HG02610 (cell line): Measurements from ENCODE around the gene FBLN1.
"Not testable (repeated sequence)": the region's sequence is repeated elsewhere in the genome, so short reads cannot be mapped to it uniquely, and the experiment has no call there.

Experiments
- ATAC-seq: cut with Tn5 transposase; IDR thresholded peaks from one replicate; pipeline ENCODE4 v1.9.1; 2021; ENCODE audit warnings: mild to moderate bottlenecking, moderate library complexity; ENCODE audit not compliant: unreplicated experiment

The FBLN1 gene

GRCh38 chr22:45600790-45601730, 98.4 kb downstream of the FBLN1 start:
- ATAC-seq: no peak

GRCh38 chr22:45602004-45602733, 99.5 kb downstream of the FBLN1 start:
- no peak for ATAC-seq

- ATAC-seq: no peak
These were observed 100.3 kb downstream of the FBLN1 start for GRCh38 chr22:45602824-45603595.

- no peak for ATAC-seq
These were observed 100.9 kb downstream of the FBLN1 start for GRCh38 chr22:45603619-45604018.

GRCh38 chr22:45608045-45608444, 105.4 kb downstream of the FBLN1 start:
- not testable (repeated sequence) for ATAC-seq

- ATAC-seq: no peak
These were observed 106.1 kb downstream of the FBLN1 start for GRCh38 chr22:45608763-45609180.

- no peak for ATAC-seq
These were observed 109.8 kb downstream of the FBLN1 start for GRCh38 chr22:45612451-45612901.

GRCh38 chr22:45612940-45613339, 110.3 kb downstream of the FBLN1 start:
- no peak for ATAC-seq

- no peak for ATAC-seq
These were observed 112.7 kb downstream of the FBLN1 start for GRCh38 chr22:45615364-45615763.

GRCh38 chr22:45616432-45616831, 113.7 kb downstream of the FBLN1 start:
- no peak for ATAC-seq

GRCh38 chr22:45617948-45618347, 115.3 kb downstream of the FBLN1 start:
- ATAC-seq: no peak

GRCh38 chr22:45620706-45621105, 118.0 kb downstream of the FBLN1 start:
- no peak for ATAC-seq

GRCh38 chr22:45621836-45622600, 119.3 kb downstream of the FBLN1 start:
- ATAC-seq: no peak

- ATAC-seq: not testable (repeated sequence)
These were observed 120.9 kb downstream of the FBLN1 start for GRCh38 chr22:45623464-45624145.

- no peak for ATAC-seq
These were observed 123.5 kb downstream of the FBLN1 start for GRCh38 chr22:45626198-45626651.

- ATAC-seq: no peak
These were observed 125.0 kb downstream of the FBLN1 start for GRCh38 chr22:45627489-45628233.

- no peak for ATAC-seq
These were observed 125.8 kb downstream of the FBLN1 start for GRCh38 chr22:45628515-45628914.

GRCh38 chr22:45629469-45630089, 126.9 kb downstream of the FBLN1 start:
- no peak for ATAC-seq
